Measurements from ENCODE around the gene ANKRD13B. TPM values are rescaled to one million over a fixed set of nuclear protein-coding genes. Genes with fewer than 3 reads are reported as not detected.
A peak's percentile ranks its signal among the peaks of the same experiment; 100 is the strongest.

The ANKRD13B gene
- total and polyA plus RNA-seq, 2 of the 13 experiments (the other 11 are each of a cell fraction or from before 2014, with no cell fraction given): 1.7 to 1.8 TPM

- TF ChIP-seq ZBTB43 (CRISPR knock-in tag; conservative IDR thresholded peaks at IDR 0.05): no peak
- TF ChIP-seq ZFX (CRISPR knock-in tag; IDR thresholded peaks at IDR 0.05; ENCODE audit: low read depth): peak; percentile 52; the same call in 1 of the 2 replicates
- TF ChIP-seq, protein P1, sequence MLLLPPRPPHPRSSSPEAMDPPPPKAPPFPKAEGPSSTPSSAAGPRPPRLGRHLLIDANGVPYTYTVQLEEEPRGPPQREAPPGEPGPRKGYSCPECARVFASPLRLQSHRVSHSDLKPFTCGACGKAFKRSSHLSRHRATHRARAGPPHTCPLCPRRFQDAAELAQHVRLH (CRISPR knock-in tag; IDR thresholded peaks at IDR 0.05; ENCODE audit: borderline replicate concordance, low read depth): no peak
- TF ChIP-seq, protein P2, sequence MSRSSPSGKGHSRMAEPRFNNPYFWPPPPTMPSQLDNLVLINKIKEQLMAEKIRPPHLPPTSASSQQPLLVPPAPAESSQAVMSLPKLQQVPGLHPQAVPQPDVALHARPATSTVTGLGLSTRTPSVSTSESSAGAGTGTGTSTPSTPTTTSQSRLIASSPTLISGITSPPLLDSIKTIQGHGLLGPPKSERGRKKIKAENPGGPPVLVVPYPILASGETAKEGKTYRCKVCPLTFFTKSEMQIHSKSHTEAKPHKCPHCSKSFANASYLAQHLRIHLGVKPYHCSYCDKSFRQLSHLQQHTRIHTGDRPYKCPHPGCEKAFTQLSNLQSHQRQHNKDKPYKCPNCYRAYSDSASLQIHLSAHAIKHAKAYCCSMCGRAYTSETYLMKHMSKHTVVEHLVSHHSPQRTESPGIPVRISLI (CRISPR knock-in tag; IDR thresholded peaks at IDR 0.05; ENCODE audit: borderline replicate concordance): no peak
- TF ChIP-seq MTF2 (CRISPR knock-in tag; IDR thresholded peaks at IDR 0.05; ENCODE audit: borderline replicate concordance): no peak
- TF ChIP-seq ARHGAP35 (CRISPR knock-in tag; IDR thresholded peaks at IDR 0.05; ENCODE audit: borderline replicate concordance): no peak
- TF ChIP-seq ZFY (CRISPR knock-in tag; IDR thresholded peaks at IDR 0.05): peak; percentile 5; the same call in 1 of the 2 replicates
- TF ChIP-seq ARNTL (CRISPR knock-in tag; IDR thresholded peaks at IDR 0.05): 0 out of 2 replicates have a peak, but pooled peaks have one; percentile 3
- 0 out of 2 replicates have a peak, but pooled peaks have one; percentile 42 for TF ChIP-seq ZNF616 (CRISPR knock-in tag; IDR thresholded peaks at IDR 0.05; ENCODE audit: low read depth)
- 0 out of 2 replicates have a peak, but pooled peaks have one; percentile 10 for TF ChIP-seq POGK (CRISPR knock-in tag; conservative IDR thresholded peaks at IDR 0.05)
- TF ChIP-seq POLR2G (IDR thresholded peaks at IDR 0.05; ENCODE audit: low read depth, low read length): peak; percentile 21; the same call in 1 of the 2 replicates
- 0 out of 2 replicates have a peak, but pooled peaks have one; percentile 60 for TF ChIP-seq MEIS2 (CRISPR knock-in tag; IDR thresholded peaks at IDR 0.05)
- peak; percentile 7; the same call in 1 of the 2 replicates for TF ChIP-seq BORCS8-MEF2B (CRISPR knock-in tag; IDR thresholded peaks at IDR 0.05)
- peak in 1 of 2 experiments; percentile 11; a peak in 1 of 4 replicates for TF ChIP-seq KLF16 (CRISPR knock-in tag; IDR thresholded peaks at IDR 0.05)
- TF ChIP-seq STAT6 (CRISPR knock-in tag; IDR thresholded peaks at IDR 0.05; ENCODE audit: borderline replicate concordance): no peak
- TF ChIP-seq, protein P3, sequence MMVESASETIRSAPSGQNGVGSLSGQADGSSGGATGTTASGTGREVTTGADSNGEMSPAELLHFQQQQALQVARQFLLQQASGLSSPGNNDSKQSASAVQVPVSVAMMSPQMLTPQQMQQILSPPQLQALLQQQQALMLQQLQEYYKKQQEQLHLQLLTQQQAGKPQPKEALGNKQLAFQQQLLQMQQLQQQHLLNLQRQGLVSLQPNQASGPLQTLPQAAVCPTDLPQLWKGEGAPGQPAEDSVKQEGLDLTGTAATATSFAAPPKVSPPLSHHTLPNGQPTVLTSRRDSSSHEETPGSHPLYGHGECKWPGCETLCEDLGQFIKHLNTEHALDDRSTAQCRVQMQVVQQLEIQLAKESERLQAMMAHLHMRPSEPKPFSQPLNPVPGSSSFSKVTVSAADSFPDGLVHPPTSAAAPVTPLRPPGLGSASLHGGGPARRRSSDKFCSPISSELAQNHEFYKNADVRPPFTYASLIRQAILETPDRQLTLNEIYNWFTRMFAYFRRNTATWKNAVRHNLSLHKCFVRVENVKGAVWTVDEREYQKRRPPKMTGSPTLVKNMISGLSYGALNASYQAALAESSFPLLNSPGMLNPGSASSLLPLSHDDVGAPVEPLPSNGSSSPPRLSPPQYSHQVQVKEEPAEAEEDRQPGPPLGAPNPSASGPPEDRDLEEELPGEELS (CRISPR knock-in tag; IDR thresholded peaks at IDR 0.05): 0 out of 2 replicates have a peak, but pooled peaks have one; percentile 27
Measured at GRCh38 chr17:29590411-29591145, 2.4 kb upstream of the ANKRD13B start (continued).

All from HepG2 (cell line).